GM18861 (cell line): ENCODE data around the gene SLC10A7.

Source experiments
- ATAC-seq: cut with Tn5 transposase; IDR thresholded peaks from one replicate; pipeline ENCODE4 v1.9.1; 2021; ENCODE audit not compliant: unreplicated experiment

SLC10A7 gene

GRCh38 chr4:146265950-146266490 lies 255.7 kb downstream of the SLC10A7 start:
- ATAC-seq, result no peak

GRCh38 chr4:146263793-146264192 lies 257.9 kb downstream of the SLC10A7 start:
- ATAC-seq, result no peak

- no peak for ATAC-seq
Observed at GRCh38 chr4:146261041-146261440, 260.7 kb downstream of the SLC10A7 start.

GRCh38 chr4:146260521-146260920 lies 261.2 kb downstream of the SLC10A7 start:
- no peak for ATAC-seq

DNA sequence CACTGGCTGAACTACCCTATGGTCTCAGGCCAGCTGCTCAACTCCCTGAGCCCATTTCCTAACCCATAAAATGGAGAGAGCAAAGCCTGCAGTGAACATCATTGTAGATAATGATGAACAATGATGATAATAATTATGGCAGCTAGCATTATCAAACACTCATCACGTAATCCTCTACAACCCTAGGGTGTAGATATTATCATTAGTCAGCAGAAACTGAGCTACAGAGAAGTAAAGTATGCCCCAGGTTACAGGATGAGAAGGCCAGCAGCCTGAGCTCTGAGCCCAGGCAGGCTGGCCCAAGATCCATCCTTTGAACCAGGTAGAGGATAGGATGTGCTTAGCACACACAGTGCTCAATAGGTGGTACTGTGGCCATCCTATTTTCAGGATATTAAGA lies 264.2 kb downstream of the SLC10A7 start:
- no peak for ATAC-seq

DNA sequence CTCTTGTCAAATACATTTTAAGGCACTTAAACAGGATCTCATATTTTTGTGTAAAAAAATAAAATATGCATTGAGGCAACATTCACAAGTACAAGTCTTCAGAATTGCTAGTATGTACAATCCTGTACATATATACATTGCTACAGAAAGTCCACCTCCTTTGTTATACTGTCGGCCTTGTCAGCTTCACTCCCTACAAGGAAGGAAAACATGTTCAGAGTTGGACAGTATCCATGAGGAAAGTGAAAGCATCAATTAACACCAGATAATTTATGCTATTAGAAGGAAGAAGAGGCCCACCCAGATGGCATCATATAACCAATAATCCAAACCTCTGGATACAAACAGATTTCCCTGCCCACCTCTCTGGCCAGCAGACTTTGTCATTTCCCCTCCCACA lies 265.4 kb downstream of the SLC10A7 start:
- no peak for ATAC-seq

DNA sequence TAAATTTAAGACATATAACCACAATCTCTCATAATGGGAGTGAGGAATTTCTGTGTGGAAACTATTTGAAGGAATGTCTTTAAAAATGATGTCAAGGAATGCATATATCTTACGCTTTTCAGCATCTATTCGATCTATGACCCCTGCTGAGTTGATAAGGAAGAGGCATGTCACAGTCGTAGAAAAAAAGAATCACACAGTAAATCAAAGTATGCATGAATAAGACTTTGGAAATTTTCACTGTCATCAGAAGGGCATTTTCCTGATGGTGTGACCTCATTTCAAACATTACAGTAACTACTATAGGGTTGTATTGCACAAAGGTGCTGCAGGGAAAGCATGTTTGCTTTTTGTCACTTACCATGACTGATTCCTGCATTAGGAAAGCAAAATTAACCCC lies 265.9 kb downstream of the SLC10A7 start:
- no peak for ATAC-seq

- no peak for ATAC-seq
Observed at GRCh38 chr4:146255463-146255862, 266.3 kb downstream of the SLC10A7 start.

DNA sequence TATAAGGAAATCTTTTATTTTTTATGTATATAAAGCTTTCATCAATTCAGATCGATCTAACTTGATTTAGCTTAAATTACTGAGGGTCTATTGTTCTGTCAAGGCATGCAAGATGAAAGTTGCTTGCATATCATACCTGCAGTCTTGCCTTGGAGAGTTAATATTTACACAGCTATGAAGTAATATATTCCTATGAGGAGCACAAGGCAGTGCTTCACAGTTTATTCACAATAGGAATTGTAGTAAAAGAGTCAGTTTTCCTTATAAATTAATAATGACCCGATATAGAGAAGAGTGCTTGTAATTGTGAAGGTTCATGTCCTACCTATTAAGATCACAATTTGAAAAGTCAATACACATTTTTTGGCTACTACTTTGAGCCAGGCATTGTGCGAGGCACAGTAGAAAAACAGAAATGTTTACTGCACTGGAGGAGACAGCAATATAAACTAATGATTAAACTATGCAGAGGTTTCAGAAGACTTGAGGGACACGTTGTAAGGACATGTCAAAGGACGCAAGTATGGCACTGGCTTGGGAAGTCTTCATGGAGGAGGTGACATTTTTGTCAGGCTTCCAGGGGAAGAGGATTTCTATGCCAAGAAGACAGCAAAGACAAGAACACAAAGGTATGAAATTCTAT lies 268.6 kb downstream of the SLC10A7 start:
- no peak for ATAC-seq

GRCh38 chr4:146247356-146247755 lies 274.4 kb downstream of the SLC10A7 start:
- ATAC-seq, result no peak

DNA sequence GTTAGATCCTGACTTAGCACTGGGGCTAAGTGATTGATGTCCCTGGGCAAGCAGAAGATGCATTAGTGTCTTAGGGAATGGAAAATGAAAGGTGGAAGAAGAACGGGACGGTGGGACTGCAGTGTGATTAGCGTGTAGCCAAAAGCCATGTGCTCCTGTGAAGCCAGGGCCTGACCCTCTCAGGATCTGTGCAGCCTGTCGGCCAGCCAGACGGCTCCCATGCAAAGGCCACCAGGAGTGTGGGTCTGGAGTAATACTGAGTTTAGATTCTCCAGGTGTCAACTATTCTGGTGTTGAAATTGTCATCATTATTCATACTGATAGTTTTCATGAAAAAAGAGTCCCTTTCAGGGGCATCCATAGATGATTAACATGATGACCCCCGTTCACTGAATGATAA lies 275.4 kb downstream of the SLC10A7 start:
- ATAC-seq, result no peak

- no peak for ATAC-seq
Observed at GRCh38 chr4:146245850-146246249, 275.9 kb downstream of the SLC10A7 start.

GRCh38 chr4:146245246-146245645 lies 276.5 kb downstream of the SLC10A7 start:
- no peak for ATAC-seq

DNA sequence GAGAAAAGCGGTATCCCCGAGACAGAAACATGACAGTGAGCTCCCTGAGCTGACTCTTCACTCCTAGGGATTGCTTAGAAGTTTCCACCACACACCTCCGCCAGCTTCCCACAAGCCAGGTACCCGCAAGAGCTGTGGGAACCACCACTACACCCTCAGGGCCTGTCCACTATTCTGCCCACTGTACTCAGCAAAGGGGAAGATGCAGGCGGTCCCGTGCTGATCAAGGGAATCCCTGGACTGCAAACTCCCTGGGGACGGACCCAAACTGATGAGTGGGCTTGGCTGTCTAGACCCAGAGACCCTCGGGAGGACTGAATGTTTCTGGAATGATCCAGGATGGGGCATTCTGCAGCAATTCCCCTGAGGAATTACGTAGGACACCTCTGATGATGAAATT lies 277.2 kb downstream of the SLC10A7 start:
- no peak for ATAC-seq

GRCh38 chr4:146243883-146244277 lies 277.9 kb downstream of the SLC10A7 start:
- no peak for ATAC-seq

DNA sequence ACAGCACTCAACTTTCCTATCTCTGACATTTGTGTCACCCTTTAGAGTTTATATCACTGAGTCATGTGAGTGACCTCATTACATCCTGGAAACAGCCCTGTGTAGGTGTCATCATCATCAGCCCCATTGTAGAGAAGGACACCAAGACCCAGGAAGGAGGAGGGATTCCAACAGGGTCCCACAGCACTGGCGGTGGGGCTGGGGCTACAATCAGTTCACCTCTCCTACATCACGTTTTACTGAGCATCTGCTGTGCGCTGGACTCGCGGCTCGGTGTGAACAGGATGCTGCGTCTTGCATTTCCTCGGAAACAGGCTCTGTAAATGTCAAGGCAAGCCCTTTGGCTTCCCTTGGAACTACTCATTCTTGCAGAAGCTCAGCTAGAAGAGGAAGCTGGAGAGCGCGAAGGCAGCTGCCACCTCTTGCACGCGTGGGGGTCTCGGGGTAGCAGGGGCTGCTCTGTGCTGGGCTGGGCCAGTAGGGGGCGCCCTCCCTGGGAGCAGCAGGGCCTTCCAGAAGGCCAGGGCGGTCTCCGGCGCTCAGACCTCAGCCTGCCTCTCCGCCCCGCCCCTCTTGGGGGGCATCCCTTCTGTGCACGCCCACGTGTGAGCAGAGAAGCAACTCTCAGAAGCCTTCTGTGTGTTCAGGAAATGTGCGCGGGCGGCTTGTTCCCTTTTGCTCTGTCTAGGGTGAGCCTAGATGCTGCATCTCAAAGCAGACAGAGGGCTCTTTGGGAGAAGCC lies 278.4 kb downstream of the SLC10A7 start:
- ATAC-seq, result peak; percentile 81

GRCh38 chr4:146238107-146238506 lies 283.6 kb downstream of the SLC10A7 start:
- ATAC-seq, result no peak

- ATAC-seq, result no peak
Observed at GRCh38 chr4:146237092-146237491, 284.6 kb downstream of the SLC10A7 start.

- no peak for ATAC-seq
Observed at GRCh38 chr4:146236216-146236615, 285.5 kb downstream of the SLC10A7 start.

DNA sequence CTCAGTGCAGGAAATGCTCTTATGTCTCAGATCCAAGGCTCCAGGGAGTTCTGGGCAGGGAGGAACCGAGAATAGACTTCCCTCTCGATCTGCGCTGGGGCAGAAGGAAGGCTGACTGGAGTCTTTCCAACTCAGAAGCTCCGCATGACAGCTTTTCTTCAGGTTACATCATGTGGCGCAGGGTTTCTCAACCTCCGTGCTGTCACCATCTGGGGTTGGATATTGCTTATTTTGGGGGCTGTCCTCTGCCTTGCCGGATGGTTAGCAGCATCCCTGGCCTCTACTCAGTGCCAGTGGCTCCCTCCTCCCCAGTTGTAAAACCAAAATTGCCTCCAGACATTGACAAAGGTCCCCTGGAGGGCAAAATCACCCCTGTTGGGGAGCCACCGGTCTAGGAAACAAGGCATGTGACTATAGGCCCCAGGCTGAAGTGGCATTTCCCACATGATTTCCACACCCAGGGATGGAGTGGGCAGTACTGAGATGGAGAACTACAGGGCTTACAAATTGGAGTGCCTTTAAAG lies 286.0 kb downstream of the SLC10A7 start:
- no peak for ATAC-seq

- no peak for ATAC-seq
Observed at GRCh38 chr4:146232131-146232722, 289.5 kb downstream of the SLC10A7 start.

- ATAC-seq, result no peak
Observed at GRCh38 chr4:146229406-146229805, 292.3 kb downstream of the SLC10A7 start.
